ENCODE data around the gene IQGAP1.
"Not testable (repeated sequence)": the region's sequence is repeated elsewhere in the genome, so short reads cannot be mapped to it uniquely, and the experiment has no call there.

The IQGAP1 gene

GRCh38 chr15:90410316-90410715, 22.3 kb downstream of the IQGAP1 start:
- DNase-seq, result not testable (repeated sequence)

GRCh38 chr15:90411176-90411575, 23.1 kb downstream of the IQGAP1 start:
- DNase-seq, result no peak

- DNase-seq, result no peak
Observed at GRCh38 chr15:90412356-90413194, 24.5 kb downstream of the IQGAP1 start.

- DNase-seq, result no peak
Observed at GRCh38 chr15:90413411-90414379, 25.7 kb downstream of the IQGAP1 start.

- DNase-seq, result no peak
Observed at GRCh38 chr15:90414408-90415028, 26.5 kb downstream of the IQGAP1 start.

- DNase-seq, result not testable (repeated sequence)
Observed at GRCh38 chr15:90416052-90416451, 28.0 kb downstream of the IQGAP1 start.

GRCh38 chr15:90418627-90419026, 30.6 kb downstream of the IQGAP1 start:
- no peak for DNase-seq

- no peak for DNase-seq
Observed at GRCh38 chr15:90419206-90419605, 31.2 kb downstream of the IQGAP1 start.

GRCh38 chr15:90419738-90420406, 31.8 kb downstream of the IQGAP1 start:
- DNase-seq, result peak; percentile 55

GRCh38 chr15:90420451-90420850, 32.4 kb downstream of the IQGAP1 start:
- DNase-seq, result no peak

- no peak for DNase-seq
Observed at GRCh38 chr15:90421527-90421926, 33.5 kb downstream of the IQGAP1 start.

GRCh38 chr15:90422043-90422442, 34.0 kb downstream of the IQGAP1 start:
- no peak for DNase-seq

- DNase-seq, result no peak
Observed at GRCh38 chr15:90422936-90423335, 34.9 kb downstream of the IQGAP1 start.

GRCh38 chr15:90423801-90424319, 35.8 kb downstream of the IQGAP1 start:
- DNase-seq, result no peak

- DNase-seq, result no peak
Observed at GRCh38 chr15:90425726-90426346, 37.8 kb downstream of the IQGAP1 start.

- no peak for DNase-seq
Observed at GRCh38 chr15:90427185-90427584, 39.1 kb downstream of the IQGAP1 start.

GRCh38 chr15:90432253-90432652, 44.2 kb downstream of the IQGAP1 start:
- no peak for DNase-seq

GRCh38 chr15:90435652-90436337, 47.8 kb downstream of the IQGAP1 start:
- DNase-seq, result no peak

GRCh38 chr15:90436952-90437351, 48.9 kb downstream of the IQGAP1 start:
- no peak for DNase-seq

GRCh38 chr15:90437516-90437915, 49.5 kb downstream of the IQGAP1 start:
- DNase-seq, result no peak

- DNase-seq, result no peak
Observed at GRCh38 chr15:90439946-90440345, 51.9 kb downstream of the IQGAP1 start.

All from kidney glomerular epithelial cell (primary cell).